A673 (cell line): ENCODE results near the gene PTGES2. TPM values are rescaled to one million over a fixed set of nuclear protein-coding genes. Genes with fewer than 3 reads are reported as not detected.

ENCODE experiments used
- BruUV-seq: library from RNA; stranded (reverse); fragments of 400-500 nt; replicated peaks from 2 replicates; lab custom pipeline; 2021; lab: Mats Ljungman, UMichigan
- CTCF ChIA-PET: fragments of 300-600 bp; sonication (Branson Sonifier 250); formaldehyde crosslinking; loops from one replicate; lab custom pipeline; 2022; ENCODE audit warnings: antibody characterized with exemption; lab: Charles Lee
- POLR2A ChIA-PET: fragments of 300-600 bp; sonication (Branson Sonifier 250); formaldehyde crosslinking; loops from one replicate; lab custom pipeline; 2022; ENCODE audit warnings: antibody characterized with exemption; ENCODE audit not compliant: low non-redundant PET; lab: Charles Lee
- DNase-seq: peaks from one replicate; pipeline ENCODE4 v3.0.0-alpha.2; 2015; ENCODE audit warnings: low spot score
- H3K27ac ChIP-seq: fragments of 200-600 bp; sonication (generic); 2 replicates; pipeline ENCODE4 v1.5.1; 2016; ENCODE audit warnings: mixed run types, low read depth, mild to moderate bottlenecking, mixed read lengths, antibody characterized with exemption, low read length; ENCODE audit not compliant: poor library complexity, severe bottlenecking
- H3K27me3 ChIP-seq: fragments of 200-600 bp; sonication (generic); replicated peaks from 2 replicates; pipeline ENCODE4 v1.6.1; 2017; ENCODE audit warnings: mixed run types, low read depth, mild to moderate bottlenecking, mixed read lengths, antibody characterized with exemption, low read length; ENCODE audit not compliant: insufficient read depth, poor library complexity
- H3K36me3 ChIP-seq: fragments of 200-600 bp; sonication (generic); 2 replicates; pipeline ENCODE4 v1.6.1; 2016; ENCODE audit warnings: mixed run types, mild to moderate bottlenecking, mixed read lengths, antibody characterized with exemption, low read length; ENCODE audit not compliant: insufficient read depth, poor library complexity, severe bottlenecking
- H3K4me1 ChIP-seq: fragments of 200-600 bp; sonication (generic); 2 replicates; pipeline ENCODE4 v1.6.1; 2017; ENCODE audit warnings: mixed run types, mild to moderate bottlenecking, mixed read lengths, antibody characterized with exemption, low read length; ENCODE audit not compliant: insufficient read depth, poor library complexity, severe bottlenecking
- H3K4me3 ChIP-seq: fragments of 200-600 bp; sonication (generic); 2 replicates; pipeline ENCODE4 v1.5.1; 2016; ENCODE audit warnings: low read depth, mixed run types, mild to moderate bottlenecking, mixed read lengths, low read length; ENCODE audit not compliant: poor library complexity, severe bottlenecking
- H3K9me3 ChIP-seq: fragments of 200-600 bp; sonication (generic); 2 replicates; pipeline ENCODE4 v1.6.1; 2016; ENCODE audit warnings: mixed run types, low read depth, mild to moderate bottlenecking, mixed read lengths, antibody characterized with exemption, low read length; ENCODE audit not compliant: poor library complexity, severe bottlenecking
- CTCF ChIP-seq: fragments of 300-800, 200-600 bp; sonication (generic); conservative IDR thresholded peaks from 2 replicates; pipeline ENCODE4 v1.5.1; 2017; ENCODE audit warnings: low read depth, mild to moderate bottlenecking, antibody characterized with exemption, low read length, moderate library complexity, mixed read lengths
- EZH2 ChIP-seq: fragments of 200-600 bp; sonication (generic); IDR thresholded peaks from 2 replicates; pipeline ENCODE4 v1.6.1; 2017; ENCODE audit warnings: borderline replicate concordance, low read depth, mild to moderate bottlenecking, mixed read lengths, antibody characterized with exemption, low read length; ENCODE audit not compliant: poor library complexity, severe bottlenecking
- intact Hi-C: fragments of 100-400 bp; cut with micrococcal nuclease; formaldehyde crosslinking; loops from one replicate; pipeline ENCODE4 v1.10.0; 2022; ENCODE audit not compliant: unreplicated experiment
- total RNA-seq: library from RNA; stranded (reverse); gene quantifications from 2 replicates; pipeline ENCODE4 v1.2.3, GENCODE V29; 2021

PTGES2 gene
- total RNA-seq, 1 experiment from 2014 or later = 122 TPM

- CTCF ChIA-PET = no interaction called here
Measured at GRCh38 chr9:128123451-128124080, 4.0 kb downstream of the PTGES2 start.

GRCh38 chr9:128122809-128123175 lies 4.7 kb downstream of the PTGES2 start:
- Histone ChIP-seq H3K36me3 (peaks cover 20% of the 10 kb centered on the region), H3K27ac (no peak overlapping the region), H3K4me1 (peaks cover 18% of the 10 kb centered on the region), H3K4me3 (no peak overlapping the region), H3K27me3 (no peaks in the 10 kb centered on the region), H3K9me3 (no peaks in the 10 kb centered on the region)
- CTCF ChIA-PET = no interaction called here
- no peak for TF ChIP-seq CTCF
- no peak for TF ChIP-seq EZH2
- no peak for DNase-seq
- intact Hi-C loops = no loop called here
- POLR2A ChIA-PET = no interaction called here
- no TSS peak for BruUV-seq

More at GRCh38 chr9:128123451-128124080, 4.0 kb downstream of the PTGES2 start:
- DNase-seq = no peak
- no peak for TF ChIP-seq EZH2
- TF ChIP-seq CTCF = no peak
- no peak overlapping the region for H3K4me3 ChIP-seq
- peaks cover 13% of the 10 kb centered on the region for H3K4me1 ChIP-seq
- H3K27ac ChIP-seq = no peak overlapping the region
- intact Hi-C loops = no loop called here
- no peaks in the 10 kb centered on the region for H3K9me3 ChIP-seq
- H3K36me3 ChIP-seq = peaks cover 20% of the 10 kb centered on the region
- no TSS peak for BruUV-seq
- H3K27me3 ChIP-seq = no peaks in the 10 kb centered on the region
- POLR2A ChIA-PET = no interaction called here

GRCh38 chr9:128121924-128122808 lies 5.4 kb downstream of the PTGES2 start:
- Histone ChIP-seq H3K4me1 (peaks cover 20% of the 10 kb centered on the region), H3K27me3 (no peaks in the 10 kb centered on the region), H3K36me3 (peaks cover 20% of the 10 kb centered on the region), H3K27ac (no peak overlapping the region), H3K9me3 (no peaks in the 10 kb centered on the region), H3K4me3 (no peak overlapping the region)
- no peak for TF ChIP-seq CTCF
- TF ChIP-seq EZH2 = no peak
- intact Hi-C loops = no loop called here
- BruUV-seq = no TSS peak
- ChIA-PET CTCF (no interaction called here), POLR2A (no interaction called here)
- DNase-seq = no peak
